IMR-90 (cell line): ENCODE results near the gene COX8C. TPM values are rescaled to one million over a fixed set of nuclear protein-coding genes. Genes with fewer than 3 reads are reported as not detected.

ENCODE experiments used
- ATAC-seq: fragments of 200-7000 bp; cut with Tn5 transposase; 2 replicates; pipeline ENCODE4 v1.9.1; 2020; ENCODE audit warnings: low read depth, mild to moderate bottlenecking, moderate library complexity
- BruUV-seq: library from RNA; stranded (reverse); fragments of 400-500 nt; replicated peaks from 2 replicates; lab custom pipeline; 2021; lab: Mats Ljungman, UMichigan
- CTCF ChIA-PET: fragments of 300-600 bp; formaldehyde crosslinking; extraction: SDS; loops from one replicate; lab custom pipeline; 2021; ENCODE audit warnings: antibody characterized with exemption; lab: Yijun Ruan, JAX
- POLR2A ChIA-PET: fragments of 300-600 bp; sonication (Branson Sonifier 250); formaldehyde crosslinking; loops from one replicate; lab custom pipeline; 2022; ENCODE audit warnings: antibody characterized with exemption; ENCODE audit not compliant: unreplicated experiment; lab: Charles Lee
- DNase-seq: peaks from one replicate; pipeline ENCODE4 v3.0.0; 2013
- H2AFZ ChIP-seq: replicated peaks from 2 replicates; pipeline ENCODE3; 2013; ENCODE audit warnings: low read length, mild to moderate bottlenecking; ENCODE audit not compliant: poor library complexity
- H2AK5ac ChIP-seq: 2 replicates; pipeline ENCODE4 v1.6.1; 2013; ENCODE audit warnings: low read depth, low read length, inconsistent platforms
- H2AK9ac ChIP-seq: replicated peaks from 2 replicates; pipeline ENCODE3; 2013; ENCODE audit warnings: mild to moderate bottlenecking, low read depth, low read length, moderate library complexity; ENCODE audit not compliant: poor library complexity
- H2BK120ac ChIP-seq: 2 replicates; pipeline ENCODE4 v1.6.1; 2013; ENCODE audit warnings: low read depth, low read length, inconsistent platforms
- H2BK15ac ChIP-seq: 3 replicates; pipeline ENCODE4 v1.6.1; 2013; ENCODE audit warnings: low read depth, low read length, inconsistent platforms
- H2BK20ac ChIP-seq: 2 replicates; pipeline ENCODE4 v1.6.1; 2013; ENCODE audit warnings: low read depth, mild to moderate bottlenecking, inconsistent platforms, low read length, moderate library complexity
- H2BK5ac ChIP-seq: 2 replicates; pipeline ENCODE4 v1.6.1; 2013; ENCODE audit warnings: mild to moderate bottlenecking, low read depth, low read length, inconsistent platforms; ENCODE audit not compliant: poor library complexity, severe bottlenecking
- H3K14ac ChIP-seq: replicated peaks from 2 replicates; pipeline ENCODE4 v1.6.1; 2013; ENCODE audit warnings: low read depth, low read length, inconsistent platforms
- H3K18ac ChIP-seq: 2 replicates; pipeline ENCODE4 v1.6.1; 2013; ENCODE audit warnings: low read depth, low read length, control low read depth
- H3K23ac ChIP-seq: 2 replicates; pipeline ENCODE4 v1.6.1; 2013; ENCODE audit warnings: low read depth, low read length, inconsistent platforms
- H3K27ac ChIP-seq: 2 replicates; pipeline ENCODE4 v1.5.1; 2013; ENCODE audit warnings: mild to moderate bottlenecking, control low read depth, low read length; ENCODE audit not compliant: insufficient read depth
- H3K27me3 ChIP-seq: 2 replicates; pipeline ENCODE4 v1.6.1; 2013; ENCODE audit warnings: low read length; ENCODE audit not compliant: control insufficient read depth, insufficient read depth
- H3K36me3 ChIP-seq: 2 replicates; pipeline ENCODE4 v1.6.1; 2013; ENCODE audit warnings: low read length, mixed read lengths; ENCODE audit not compliant: control insufficient read depth, insufficient read depth
- H3K4ac ChIP-seq: 2 replicates; pipeline ENCODE4 v1.6.1; 2013; ENCODE audit warnings: low read depth, low read length, inconsistent platforms
- H3K4me1 ChIP-seq: 2 replicates; pipeline ENCODE4 v1.6.1; 2013; ENCODE audit warnings: low read length, mixed read lengths; ENCODE audit not compliant: control insufficient read depth, insufficient read depth
- H3K4me2 ChIP-seq: 2 replicates; pipeline ENCODE4 v1.6.1; 2013; ENCODE audit warnings: low read depth, mild to moderate bottlenecking, control low read depth, low read length, moderate library complexity
- H3K4me3 ChIP-seq: 2 replicates; pipeline ENCODE4 v1.5.1; 2013; ENCODE audit warnings: low read depth, mild to moderate bottlenecking, control low read depth, low read length, moderate library complexity; ENCODE audit not compliant: insufficient read depth
- H3K56ac ChIP-seq: 2 replicates; pipeline ENCODE4 v1.6.1; 2013; ENCODE audit warnings: low read length, inconsistent platforms; ENCODE audit not compliant: insufficient read depth; ENCODE audit errors: extremely low read depth
- H3K79me1 ChIP-seq, 2 experiments: 2 replicates each; pipeline ENCODE4 v1.6.1; 2013; ENCODE audit warnings: low read length in 2 of 2, inconsistent platforms in 1 of 2, low read depth in 1 of 2
- H3K9ac ChIP-seq: 2 replicates; pipeline ENCODE4 v1.6.1; 2013; ENCODE audit warnings: low read depth, low read length, control low read depth
- H3K9me1 ChIP-seq: 2 replicates; pipeline ENCODE4 v1.6.1; 2013; ENCODE audit warnings: low read length, inconsistent platforms; ENCODE audit not compliant: insufficient read depth
- H3K9me3 ChIP-seq: 2 replicates; pipeline ENCODE4 v1.6.1; 2013; ENCODE audit warnings: low read length; ENCODE audit not compliant: control insufficient read depth, insufficient read depth
- H4K20me1 ChIP-seq: 2 replicates; pipeline ENCODE4 v1.6.1; 2013; ENCODE audit warnings: low read length, inconsistent platforms; ENCODE audit not compliant: insufficient read depth
- H4K5ac ChIP-seq: 2 replicates; pipeline ENCODE4 v1.6.1; 2013; ENCODE audit warnings: mild to moderate bottlenecking, low read depth, low read length, control low read depth
- H4K8ac ChIP-seq, 2 experiments: 2 replicates each; pipeline ENCODE4 v1.6.1; 2013; ENCODE audit warnings: low read depth in 2 of 2, low read length in 2 of 2, control low read depth in 1 of 2, inconsistent platforms in 1 of 2
- H4K91ac ChIP-seq: 2 replicates; pipeline ENCODE4 v1.6.1; 2013; ENCODE audit warnings: low read depth, low read length, inconsistent platforms; ENCODE audit not compliant: insufficient read depth
- FOS ChIP-seq: fragments of 150-350 bp; IDR thresholded peaks from 2 replicates; pipeline ENCODE4 v1.6.1; 2016; ENCODE audit warnings: low read depth, low read length
- MAZ ChIP-seq: IDR thresholded peaks from 2 replicates; pipeline ENCODE4 v1.6.1; 2012; ENCODE audit warnings: low read depth, mild to moderate bottlenecking, low read length, improper control_type of control experiment, moderate library complexity, borderline replicate concordance
- NFE2L2 ChIP-seq: fragments of 150-350 bp; IDR thresholded peaks from 2 replicates; pipeline ENCODE4 v1.6.1; 2016; ENCODE audit warnings: low read depth, mild to moderate bottlenecking, low read length
- RAD21 ChIP-seq: IDR thresholded peaks from 2 replicates; pipeline ENCODE4 v1.6.1; 2012; ENCODE audit warnings: low read length, improper control_type of control experiment
- WGBS, 2 experiments: methylation state at CpG; one replicate each; pipeline versions ENCODE4 v1.1.5 to v1.1.7; 2013; ENCODE audit warnings: missing lambda C conversion rate in 2 of 2; ENCODE audit not compliant: insufficient read length in 1 of 2; ENCODE audit errors: extremely low coverage in 2 of 2; 5-methylcytosine and 5-hydroxymethylcytosine counted together
- dilution Hi-C: fragments of 300-500 bp; cut with HindIII; formaldehyde crosslinking; loops from one replicate; pipeline ENCODE4 v1.14.3; 2018; ENCODE audit warnings: low sequenced_read_pairs; ENCODE audit not compliant: unreplicated experiment
- in situ Hi-C: fragments of 300-500 bp; cut with MboI; formaldehyde crosslinking; loops from 3 replicates; pipeline ENCODE4 v1.14.3; 2019; ENCODE audit warnings: low sequenced_read_pairs, inconsistent platforms, mixed read lengths
- intact Hi-C: fragments of 100-400 bp; cut with micrococcal nuclease; formaldehyde crosslinking; loops from 2 replicates; pipeline ENCODE4 v1.10.0; 2022
- polyA plus RNA-seq, 3 experiments: library from polyadenylated mRNA; depleted of rRNA; stranded (reverse); fragments of >200 nt; gene quantifications; 2 replicates each; pipeline ENCODE4 v1.2.3, GENCODE V29; 2012; ENCODE audit warnings: low replicate concordance in 1 of 3
- total RNA-seq: library from RNA; depleted of rRNA; stranded (reverse); fragments of >200 nt; gene quantifications from 2 replicates; pipeline ENCODE4 v1.2.3, GENCODE V29; 2012

COX8C gene
- total and polyA plus RNA-seq, 2 of the 4 experiments (the other 2 are of a cell fraction) = not detected

- TF ChIP-seq NFE2L2 (no peak), FOS (no peak), MAZ (no peak), RAD21 (no peak)
- WGBS, 2 experiments = no CpG with 5 or more reads among the region's 2 CpGs
- H2BK120ac ChIP-seq = no peak overlapping the region
- H2BK15ac ChIP-seq = no peak overlapping the region
- no peak overlapping the region for H3K18ac ChIP-seq
- no peak overlapping the region for H2BK20ac ChIP-seq
- POLR2A ChIA-PET = no interaction called here
- H4K8ac ChIP-seq = no peak overlapping the region
- no peak overlapping the region for H2AFZ ChIP-seq
- no peaks in the 10 kb centered on the region for H3K9me3 ChIP-seq
- peaks cover 33% of the 10 kb centered on the region for H4K20me1 ChIP-seq
- no peak overlapping the region for H2AK9ac ChIP-seq
- H2AK5ac ChIP-seq = no peak overlapping the region
- ATAC-seq (no peak), DNase-seq (no peak)
- H3K36me3 ChIP-seq = no peaks in the 10 kb centered on the region
- no peak overlapping the region for H3K4me2 ChIP-seq
- H3K27ac ChIP-seq = no peak overlapping the region
- no peak overlapping the region for H3K9ac ChIP-seq
- intact Hi-C loops = no loop called here
- CTCF ChIA-PET = interaction anchor here (0.6 kb wide), 1 partner anchor 139 kb away, joined by 3 read pairs; no protein-coding TSS in a partner anchor
- H3K23ac ChIP-seq = no peak overlapping the region
- H2BK5ac ChIP-seq = no peak overlapping the region
- in situ Hi-C loops = loop anchor here (25.0 kb wide), 1 partner anchor 1797 kb away; the partner anchor contains the start of gene PPP4R3A
- no peak overlapping the region for H3K4me3 ChIP-seq
- H4K5ac ChIP-seq = no peak overlapping the region
- peaks cover 8% of the 10 kb centered on the region for H3K4me1 ChIP-seq
- H3K56ac ChIP-seq = no peak overlapping the region
- H3K9me1 ChIP-seq = peaks cover 5% of the 10 kb centered on the region
- BruUV-seq = no TSS peak
- peaks cover 25 to 62% of the 10 kb centered on the region in 2 experiments for H3K79me1 ChIP-seq
- no peak overlapping the region for H3K14ac ChIP-seq
- no peak overlapping the region for H3K4ac ChIP-seq
- no peak overlapping the region for H4K91ac ChIP-seq
- dilution Hi-C loops = no loop called here
- H3K27me3 ChIP-seq = no peaks in the 10 kb centered on the region
Observed at GRCh38 chr14:93308686-93309345, 38.2 kb upstream of the COX8C start.
